Uterine smooth muscle cell (primary cell): ENCODE measurements around the gene ZNF207. TPM values are rescaled to one million over a fixed set of nuclear protein-coding genes. Genes with fewer than 3 reads are reported as not detected.

ENCODE experiments used
- total RNA-seq: library from RNA; depleted of rRNA; stranded (reverse); fragments of >200 nt; gene quantifications from 2 replicates; pipeline ENCODE4 v1.2.3, GENCODE V29; 2014

Gene ZNF207
- 103 and 135 TPM in 2 replicates for total RNA-seq

DNA sequence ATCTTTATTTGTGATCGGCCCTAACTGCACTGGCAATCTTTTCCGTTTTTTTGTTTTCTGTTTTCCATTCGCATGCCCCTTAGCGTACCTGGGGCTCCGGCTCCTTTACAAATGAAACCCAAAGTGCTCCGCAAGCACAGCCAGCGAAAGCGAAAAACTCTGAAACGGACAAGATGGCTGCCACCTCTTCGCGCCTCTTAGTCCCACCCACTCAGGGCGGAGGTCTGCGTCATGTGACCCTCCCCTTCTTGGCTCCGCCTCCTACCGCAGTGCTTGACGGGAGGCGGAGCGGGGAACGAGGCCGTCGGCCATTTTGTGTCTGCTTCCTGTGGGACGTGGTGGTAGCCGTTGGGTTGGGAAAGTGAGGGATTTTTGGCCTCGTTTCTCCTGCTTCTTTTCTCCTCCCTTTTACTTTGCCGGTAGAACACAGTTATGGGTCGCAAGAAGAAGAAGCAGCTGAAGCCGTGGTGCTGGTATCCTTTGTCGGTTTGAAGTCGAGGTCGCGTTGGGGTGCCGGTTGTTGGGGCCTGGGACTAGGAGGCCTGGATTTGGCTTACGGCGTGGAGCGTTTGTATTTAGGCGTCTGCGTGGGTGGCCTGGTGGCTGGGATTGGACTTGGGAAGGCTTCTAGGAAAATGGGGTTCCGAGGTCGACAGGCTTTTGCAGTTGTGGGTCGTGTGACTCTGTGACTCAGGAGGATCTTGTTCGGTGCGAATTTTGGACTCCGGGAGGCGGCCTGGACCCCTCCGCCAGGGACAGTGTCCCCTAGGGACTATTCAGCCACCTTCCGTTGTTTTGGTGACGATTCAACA lies at the start of gene ZNF207:
Gene ZNF207 (plus strand): TSS at position 304 of the 812 bp plus-strand sequence. CDS start 129 bp downstream, at position 433.

DNA sequence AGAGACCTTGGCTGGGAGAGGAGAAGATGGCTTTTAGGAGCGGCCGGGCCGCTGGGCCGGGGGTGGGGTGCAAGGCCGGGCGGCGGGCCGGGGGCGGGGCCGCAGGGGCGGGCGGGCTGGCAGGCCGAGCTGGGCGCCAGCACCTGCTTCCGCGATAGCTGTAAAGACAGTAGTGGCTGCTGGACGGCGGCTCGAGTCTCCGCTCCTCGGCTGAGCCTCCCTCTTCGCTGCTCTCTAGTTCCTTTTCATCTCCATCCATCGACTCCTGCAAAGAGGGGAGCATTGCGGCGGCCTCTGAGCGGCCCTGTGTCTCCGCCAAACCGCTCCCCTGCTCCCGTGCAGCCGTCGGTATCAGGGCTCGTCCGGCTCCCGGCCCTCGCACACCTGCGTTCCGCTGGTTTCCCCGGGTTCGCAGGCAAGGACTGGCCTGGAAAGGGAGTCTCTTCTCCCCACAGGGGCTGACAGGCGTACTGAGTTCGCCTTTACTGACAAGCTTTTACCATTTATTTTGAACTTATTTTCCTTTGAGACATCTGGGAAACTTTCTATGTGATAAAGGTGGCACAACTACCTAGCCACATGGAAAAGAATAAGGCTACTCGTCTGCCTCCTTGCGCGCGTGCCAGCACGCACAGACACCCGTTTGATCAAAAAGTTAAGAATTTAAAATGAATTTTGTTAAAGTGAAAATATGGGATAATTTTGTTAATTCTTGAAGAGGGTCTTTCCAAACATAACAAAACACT lies 7.9 kb upstream of the ZNF207 start, which contains the start of gene C17orf75:
Gene C17orf75 (minus strand): TSS at position 317 of the 746 bp plus-strand sequence. CDS start 34 bp downstream, at position 283.

Other genes starting within 250 kb of the ZNF207 start
- gene RHOT1, start 207.7 kb upstream of the ZNF207 start, total RNA-seq = 45.6 and 49.4 TPM in 2 replicates
- under 0.01 and 0.22 TPM in 2 replicates for gene RHBDL3, start 84.3 kb upstream of the ZNF207 start, total RNA-seq
- 20.9 and 21.9 TPM in 2 replicates for gene C17orf75, start 8.0 kb upstream of the ZNF207 start, total RNA-seq
- gene PSMD11, start 94.4 kb downstream of the ZNF207 start, total RNA-seq = 88.9 and 152 TPM in 2 replicates
- 1.00 and 1.1 TPM in 2 replicates for gene CDK5R1, start 136.8 kb downstream of the ZNF207 start, total RNA-seq